Measurements from ENCODE around the gene ACSBG1.

The ACSBG1 gene

DNA sequence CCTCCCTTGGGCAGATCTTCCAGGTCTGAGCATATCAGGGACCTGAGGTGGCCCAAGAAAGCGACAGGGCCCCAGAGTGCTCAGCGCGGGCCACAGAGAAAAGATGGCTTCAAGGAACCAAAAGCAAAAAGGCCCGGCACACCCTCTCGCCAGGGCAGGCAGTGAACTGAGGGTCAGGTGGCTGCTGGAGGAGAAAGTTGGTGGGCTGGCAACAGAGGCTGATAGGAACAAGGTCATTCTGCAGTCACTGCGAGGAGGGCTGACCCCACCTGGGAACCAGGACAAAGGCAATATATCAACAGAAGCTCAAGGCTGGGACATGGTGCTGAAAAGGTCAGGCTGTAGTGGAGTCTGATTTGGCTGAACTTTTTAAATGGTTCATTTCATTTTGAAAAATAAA, 2.8 kb upstream of the ACSBG1 start:
- no peak for DNase-seq (ENCODE audit: low read depth)
- H3K4me3 ChIP-seq (ENCODE audit: low read depth, low read length), result no peak overlapping the region
- in situ Hi-C loops (cut with HindIII; ENCODE audit: low sequenced_read_pairs), result no loop called here
- TF ChIP-seq, protein P1, sequence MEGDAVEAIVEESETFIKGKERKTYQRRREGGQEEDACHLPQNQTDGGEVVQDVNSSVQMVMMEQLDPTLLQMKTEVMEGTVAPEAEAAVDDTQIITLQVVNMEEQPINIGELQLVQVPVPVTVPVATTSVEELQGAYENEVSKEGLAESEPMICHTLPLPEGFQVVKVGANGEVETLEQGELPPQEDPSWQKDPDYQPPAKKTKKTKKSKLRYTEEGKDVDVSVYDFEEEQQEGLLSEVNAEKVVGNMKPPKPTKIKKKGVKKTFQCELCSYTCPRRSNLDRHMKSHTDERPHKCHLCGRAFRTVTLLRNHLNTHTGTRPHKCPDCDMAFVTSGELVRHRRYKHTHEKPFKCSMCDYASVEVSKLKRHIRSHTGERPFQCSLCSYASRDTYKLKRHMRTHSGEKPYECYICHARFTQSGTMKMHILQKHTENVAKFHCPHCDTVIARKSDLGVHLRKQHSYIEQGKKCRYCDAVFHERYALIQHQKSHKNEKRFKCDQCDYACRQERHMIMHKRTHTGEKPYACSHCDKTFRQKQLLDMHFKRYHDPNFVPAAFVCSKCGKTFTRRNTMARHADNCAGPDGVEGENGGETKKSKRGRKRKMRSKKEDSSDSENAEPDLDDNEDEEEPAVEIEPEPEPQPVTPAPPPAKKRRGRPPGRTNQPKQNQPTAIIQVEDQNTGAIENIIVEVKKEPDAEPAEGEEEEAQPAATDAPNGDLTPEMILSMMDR (IDR thresholded peaks at IDR 0.05; ENCODE audit: low read depth, low read length, missing control alignments), result no peak

DNA sequence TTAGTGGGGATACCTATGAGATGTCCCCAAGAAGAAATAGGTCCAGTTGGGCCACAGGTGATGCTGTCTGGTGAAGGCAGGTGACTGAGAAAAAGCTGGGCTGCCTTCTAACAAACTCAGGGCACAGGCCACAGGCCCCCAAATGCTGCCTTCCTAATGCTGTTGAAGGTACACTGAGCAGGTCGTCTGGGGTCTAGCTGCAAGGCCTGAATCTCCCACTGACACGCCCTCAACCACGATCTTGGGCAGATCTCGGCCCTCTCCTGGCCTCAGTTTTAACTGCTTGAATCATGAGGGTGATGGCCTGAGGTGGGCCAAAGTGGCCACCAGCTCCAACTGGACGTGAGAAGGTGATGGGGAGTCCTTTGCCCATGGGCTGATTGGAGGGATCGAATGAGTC, 2.1 kb upstream of the ACSBG1 start:
- no peak for DNase-seq (ENCODE audit: low read depth)
- no peak overlapping the region for H3K4me3 ChIP-seq (ENCODE audit: low read depth, low read length)
- in situ Hi-C loops (cut with HindIII; ENCODE audit: low sequenced_read_pairs), result no loop called here
- TF ChIP-seq, protein P1 (IDR thresholded peaks at IDR 0.05; ENCODE audit: low read depth, low read length, missing control alignments), result no peak

DNA sequence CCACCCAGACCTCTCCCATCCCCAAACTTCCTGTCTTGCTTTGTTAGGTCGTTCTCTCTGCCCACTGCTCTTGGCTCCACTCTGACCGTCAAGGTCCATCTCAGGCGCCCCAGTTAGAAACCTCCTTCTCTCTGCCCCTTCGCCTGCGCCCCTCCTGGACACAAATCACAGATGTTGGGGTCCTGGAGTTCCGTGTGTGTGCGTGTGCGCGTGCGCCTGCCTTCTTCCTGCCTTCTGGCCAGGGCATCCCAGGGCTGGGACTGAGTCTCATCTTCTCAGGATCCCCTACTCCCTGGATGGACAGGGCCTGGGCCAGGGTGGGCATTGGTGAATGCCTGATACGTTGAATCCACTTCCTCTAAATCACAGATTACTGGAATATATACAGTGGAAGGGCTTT, 869 bp downstream of the ACSBG1 start:
- no peak overlapping the region for H3K4me3 ChIP-seq (ENCODE audit: low read depth, low read length)
- in situ Hi-C loops (cut with HindIII; ENCODE audit: low sequenced_read_pairs), result no loop called here
- TF ChIP-seq, protein P1 (IDR thresholded peaks at IDR 0.05; ENCODE audit: low read depth, low read length, missing control alignments), result no peak
- no peak for DNase-seq (ENCODE audit: low read depth)

DNA sequence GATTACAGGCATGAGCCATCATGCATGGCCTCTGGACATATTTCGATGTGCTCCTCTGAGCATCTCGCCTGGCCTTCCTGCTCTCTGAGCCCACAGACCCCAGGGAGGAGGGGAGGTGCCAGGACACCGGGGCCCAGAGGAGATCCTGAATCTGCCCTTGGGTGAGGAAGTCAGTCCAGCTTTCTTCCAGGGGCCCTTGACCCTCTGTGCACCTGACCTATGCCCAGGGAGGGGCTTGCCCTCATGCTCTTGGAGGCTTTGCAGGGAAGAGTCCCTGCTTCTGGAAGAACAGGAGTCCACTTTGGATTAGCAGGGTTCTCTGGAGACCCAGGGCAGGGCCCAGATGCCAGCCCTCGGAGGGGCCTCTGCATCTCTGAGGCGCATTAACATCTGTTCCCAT, 1.4 kb downstream of the ACSBG1 start:
- TF ChIP-seq, protein P1 (IDR thresholded peaks at IDR 0.05; ENCODE audit: low read depth, low read length, missing control alignments), result no peak

DNA sequence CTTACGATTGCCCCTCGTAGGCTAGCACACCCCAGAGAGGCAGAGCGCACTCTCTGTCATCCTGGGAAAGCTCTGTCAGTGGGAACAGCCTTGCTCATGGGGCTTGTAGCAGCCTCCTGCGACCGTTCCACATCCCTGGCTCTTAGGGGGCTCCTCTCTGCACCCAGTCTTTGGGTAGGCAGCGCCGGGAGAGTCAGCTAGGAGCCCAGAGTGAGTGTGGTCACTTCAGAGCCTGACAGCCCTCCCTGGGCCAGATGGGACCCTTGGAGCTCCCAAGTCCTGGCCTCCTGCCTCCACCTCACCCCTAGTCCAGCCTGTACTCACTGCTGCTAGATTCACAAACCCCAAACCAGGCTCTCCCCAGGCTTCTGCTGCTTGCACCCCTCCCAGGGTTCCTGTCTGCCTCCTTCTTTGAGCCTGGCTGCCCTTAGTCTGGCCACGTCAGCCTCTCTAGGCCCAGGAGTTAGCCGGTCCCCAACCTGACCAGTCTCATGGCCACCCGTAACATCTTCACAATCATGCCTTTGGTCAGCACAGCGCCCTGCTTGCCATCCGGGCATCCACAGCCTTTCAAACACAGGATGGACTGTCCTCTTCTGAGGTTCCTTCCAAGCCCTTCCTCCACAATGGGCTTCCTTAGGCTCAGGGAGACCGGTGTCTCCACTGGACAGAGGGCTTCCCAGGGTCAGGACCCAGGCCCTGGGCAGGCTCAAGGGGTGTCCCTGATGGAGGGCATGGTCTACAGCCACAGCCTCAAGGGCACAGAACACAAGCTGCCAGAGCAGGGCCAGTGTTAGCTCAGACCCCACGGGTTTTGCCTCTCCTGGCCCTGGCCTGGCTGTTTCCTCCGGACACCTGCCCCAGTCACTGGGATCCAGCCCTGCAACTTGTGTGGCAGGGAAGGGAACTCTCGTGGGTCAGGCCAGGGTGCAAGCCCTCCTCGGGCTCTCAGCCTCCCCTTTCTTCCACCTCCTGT, 4.6 kb downstream of the ACSBG1 start:
- in situ Hi-C loops (cut with HindIII; ENCODE audit: low sequenced_read_pairs), result no loop called here
- DNase-seq (ENCODE audit: low read depth), result no peak
- H3K4me3 ChIP-seq (ENCODE audit: low read depth, low read length), result no peak overlapping the region
- TF ChIP-seq, protein P1 (IDR thresholded peaks at IDR 0.05; ENCODE audit: low read depth, low read length, missing control alignments), result no peak

More for the DNA sequence above, 1.4 kb downstream of the ACSBG1 start:
- in situ Hi-C loops (cut with HindIII; ENCODE audit: low sequenced_read_pairs), result no loop called here
- no peak overlapping the region for H3K4me3 ChIP-seq (ENCODE audit: low read depth, low read length)
- no peak for DNase-seq (ENCODE audit: low read depth)

DNA sequence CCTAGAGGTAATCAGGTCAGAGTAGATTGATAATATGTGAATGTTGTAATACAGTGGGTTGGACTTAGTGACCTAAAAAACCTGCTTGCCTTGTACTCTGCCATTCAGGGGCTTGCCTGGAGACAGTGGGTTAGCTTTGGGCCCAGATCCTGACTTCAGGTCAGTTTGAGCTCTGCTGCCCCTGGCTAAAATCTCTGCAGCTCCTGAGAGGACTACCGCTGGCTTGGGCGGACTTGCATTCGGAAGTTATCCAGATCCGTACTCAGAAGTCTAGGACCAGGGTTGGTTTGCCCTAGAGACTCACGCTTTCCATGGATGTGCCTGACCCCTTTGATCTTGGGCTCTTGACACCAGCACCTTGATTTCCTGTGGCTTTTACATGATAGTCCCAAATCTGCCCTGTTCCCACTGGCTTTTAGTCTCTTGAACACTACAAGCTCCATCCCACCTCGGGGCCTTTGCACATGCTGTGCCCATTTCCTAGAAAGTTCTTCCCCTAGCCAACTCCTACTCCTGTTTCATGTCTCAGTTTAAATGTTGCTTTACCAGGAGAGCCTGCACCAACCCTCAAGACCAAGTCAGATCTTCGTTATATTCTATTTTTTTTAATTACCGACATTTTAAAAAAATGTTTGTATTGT, 5.9 kb downstream of the ACSBG1 start:
- DNase-seq (ENCODE audit: low read depth), result no peak
- in situ Hi-C loops (cut with HindIII; ENCODE audit: low sequenced_read_pairs), result no loop called here
- H3K4me3 ChIP-seq (ENCODE audit: low read depth, low read length), result no peak overlapping the region
- TF ChIP-seq, protein P1 (IDR thresholded peaks at IDR 0.05; ENCODE audit: low read depth, low read length, missing control alignments), result no peak
